ENCODE data around the gene RHOB. TPM values are rescaled to one million over a fixed set of nuclear protein-coding genes. Genes with fewer than 3 reads are reported as not detected.

Gene RHOB
- polyA plus RNA-seq, 3 donors: 43.3 to 602 (median 66.3) TPM

DNA sequence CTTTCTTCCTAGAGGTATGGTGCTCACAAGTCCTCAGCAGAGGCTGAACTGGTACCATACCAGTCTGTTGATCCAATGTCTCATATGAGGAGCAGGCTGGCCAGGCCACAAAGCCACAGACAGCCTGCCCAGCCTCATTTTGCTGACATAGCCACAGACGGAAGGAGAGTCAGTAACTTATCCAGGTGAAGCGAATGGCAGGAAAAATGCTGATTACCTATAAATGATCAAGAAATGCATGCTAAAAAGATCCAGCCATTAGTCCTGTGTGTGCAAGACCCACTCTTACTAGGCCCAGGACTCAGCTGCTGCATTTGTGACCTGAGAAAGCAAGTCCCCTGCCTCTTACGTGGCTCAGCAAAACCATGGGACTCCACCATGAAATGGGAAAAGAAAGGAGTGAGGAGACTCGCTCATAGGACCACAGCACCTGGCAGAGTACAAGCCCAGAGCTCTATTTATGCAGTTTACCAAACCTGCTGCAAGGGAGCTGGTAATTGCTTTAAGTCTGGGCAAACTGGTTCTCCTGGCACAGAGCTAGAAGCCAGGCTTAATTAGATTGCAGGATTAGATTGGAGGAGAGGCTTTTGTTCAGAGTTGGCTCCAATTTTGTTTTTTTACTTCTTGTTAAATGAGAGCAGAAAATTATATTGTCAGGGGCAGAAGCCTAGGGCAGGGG lies 19.0 kb downstream of the RHOB start:
- no peak for DNase-seq
- H4K20me1 ChIP-seq (ENCODE audit: insufficient read depth, low read length): no peaks in the 10 kb centered on the region
- H3K4me3 Mint-ChIP-seq: no peak overlapping the region
- no peaks in the 10 kb centered on the region for H3K27me3 ChIP-seq (ENCODE audit: control insufficient read depth in 2 of 2, insufficient read depth in 2 of 2, low read length in 2 of 2)
- no peaks in the 10 kb centered on the region for H3K79me2 ChIP-seq (ENCODE audit: insufficient read depth, low read length)
- no peak overlapping the region for H2AFZ ChIP-seq (ENCODE audit: insufficient read depth, low read depth, low read length, poor library complexity, severe bottlenecking)
- WGBS (ENCODE audit: insufficient coverage): 83% methylated on average over 4 of the region's 4 CpGs
- H3K36me3 Mint-ChIP-seq: no peaks in the 10 kb centered on the region
- no peak for TF ChIP-seq CTCF (IDR thresholded peaks at IDR 0.05)
- intact Hi-C loops (cut with micrococcal nuclease): no loop called here
- H3K9me3 Mint-ChIP-seq: peaks cover 2 to 9% (median 7%) of the 10 kb centered on the region in 7 donors
- no peaks in the 10 kb centered on the region for H3K36me3 ChIP-seq (replicated peaks in 1 of 2; ENCODE audit: control insufficient read depth in 1 of 2, insufficient read depth in 2 of 2, low read length in 2 of 2)
- no peak overlapping the region for H3K4me2 ChIP-seq (replicated peaks; ENCODE audit: extremely low read depth, low read length, poor library complexity, severe bottlenecking)
- H3K4me1 Mint-ChIP-seq: no peaks in the 10 kb centered on the region
- peaks cover 8 to 13% (median 12%) of the 10 kb centered on the region in 3 donors for H3K27me3 Mint-ChIP-seq (ENCODE audit: low read depth in 3 of 3)
- H3K9ac ChIP-seq (ENCODE audit: insufficient read depth, low read length, poor library complexity, severe bottlenecking): no peak overlapping the region
- H3K4me1 ChIP-seq (ENCODE audit: control insufficient read depth in 1 of 2, insufficient read depth in 2 of 2, low read length in 2 of 2): no peaks in the 10 kb centered on the region
- H3K27ac Mint-ChIP-seq: no peak overlapping the region
- H3K27ac ChIP-seq (ENCODE audit: low read depth in 1 of 2, low read length in 2 of 2): no peak overlapping the region
- no peaks in the 10 kb centered on the region for H3K9me3 ChIP-seq (replicated peaks in 1 of 2; ENCODE audit: control insufficient read depth in 1 of 2, insufficient read depth in 1 of 2, low read length in 2 of 2)
- no peak overlapping the region for H3K4me3 ChIP-seq (replicated peaks in 1 of 3; ENCODE audit: low read depth in 2 of 3, low read length in 3 of 3)

GRCh38 chr2:20467789-20468548 lies 21.1 kb downstream of the RHOB start:
- no peaks in the 10 kb centered on the region for H3K36me3 ChIP-seq (replicated peaks in 1 of 2; ENCODE audit: control insufficient read depth in 1 of 2, insufficient read depth in 2 of 2, low read length in 2 of 2)
- 94% methylated on average over 5 of the region's 11 CpGs for WGBS (ENCODE audit: insufficient coverage)
- Mint-ChIP-seq H3K27ac (no peak overlapping the region), H3K4me3 (no peak overlapping the region), H3K4me1 (no peaks in the 10 kb centered on the region), H3K9me3 (peaks cover 0 to 3% (median 0%) of the 10 kb centered on the region in 7 donors), H3K27me3 (ENCODE audit: low read depth in 3 of 3) (peaks cover 4 to 9% (median 4%) of the 10 kb centered on the region in 3 donors), H3K36me3 (no peaks in the 10 kb centered on the region)
- no peak overlapping the region for H3K4me2 ChIP-seq (replicated peaks; ENCODE audit: extremely low read depth, low read length, poor library complexity, severe bottlenecking)
- no peaks in the 10 kb centered on the region for H3K27me3 ChIP-seq (ENCODE audit: control insufficient read depth in 2 of 2, insufficient read depth in 2 of 2, low read length in 2 of 2)
- H3K79me2 ChIP-seq (ENCODE audit: insufficient read depth, low read length): no peaks in the 10 kb centered on the region
- H3K27ac ChIP-seq (ENCODE audit: low read depth in 1 of 2, low read length in 2 of 2): no peak overlapping the region
- H4K20me1 ChIP-seq (ENCODE audit: insufficient read depth, low read length): no peaks in the 10 kb centered on the region
- intact Hi-C loops (cut with micrococcal nuclease): no loop called here
- H2AFZ ChIP-seq (ENCODE audit: insufficient read depth, low read depth, low read length, poor library complexity, severe bottlenecking): no peak overlapping the region
- no peaks in the 10 kb centered on the region for H3K4me1 ChIP-seq (ENCODE audit: control insufficient read depth in 1 of 2, insufficient read depth in 2 of 2, low read length in 2 of 2)
- H3K4me3 ChIP-seq (replicated peaks in 1 of 3; ENCODE audit: low read depth in 2 of 3, low read length in 3 of 3): no peak overlapping the region
- no peaks in the 10 kb centered on the region for H3K9me3 ChIP-seq (replicated peaks in 1 of 2; ENCODE audit: control insufficient read depth in 1 of 2, insufficient read depth in 1 of 2, low read length in 2 of 2)
- no peak for TF ChIP-seq CTCF (IDR thresholded peaks at IDR 0.05)
- H3K9ac ChIP-seq (ENCODE audit: insufficient read depth, low read length, poor library complexity, severe bottlenecking): no peak overlapping the region
- DNase-seq: no peak
